CD4-positive, alpha-beta memory T cell (primary cell): ENCODE results near the gene ISYNA1. TPM values are rescaled to one million over a fixed set of nuclear protein-coding genes. Genes with fewer than 3 reads are reported as not detected.

Experiments
- CTCF ChIA-PET: fragments of 350-600 bp; sonication (Branson Sonifier 250); formaldehyde crosslinking; loops from one replicate; lab custom pipeline; 2021; ENCODE audit warnings: inconsistent platforms; ENCODE audit not compliant: partially characterized antibody; lab: Charles Lee
- POLR2A ChIA-PET: fragments of 350-600 bp; sonication (Branson Sonifier 250); formaldehyde crosslinking; loops from one replicate; lab custom pipeline; 2021; ENCODE audit not compliant: partially characterized antibody; lab: Charles Lee
- DNase-seq, 5 donors: peaks; one replicate each; pipeline versions ENCODE4 v3.0.0 to v3.0.0-alpha.2; 2020 to 2022; ENCODE audit warnings: mixed read lengths in 1 of 5
- H3K27ac ChIP-seq: one replicate; pipeline ENCODE4 v1.7.0; 2013; ENCODE audit warnings: low read depth, low read length
- H3K27me3 ChIP-seq: 2 replicates; pipeline ENCODE4 v1.7.0; 2013; ENCODE audit warnings: mild to moderate bottlenecking, low read length, moderate library complexity; ENCODE audit not compliant: insufficient read depth
- H3K36me3 ChIP-seq: 2 replicates; pipeline ENCODE4 v1.7.0; 2013; ENCODE audit warnings: mild to moderate bottlenecking, low read length, moderate library complexity; ENCODE audit not compliant: insufficient read depth
- H3K4me1 ChIP-seq: 2 replicates; pipeline ENCODE4 v1.7.0; 2013; ENCODE audit warnings: mild to moderate bottlenecking, low read length, moderate library complexity; ENCODE audit not compliant: insufficient read depth
- H3K4me3 ChIP-seq, 2 donors: one replicate each; pipeline ENCODE4 v1.7.0; 2013; ENCODE audit warnings: low read length in 2 of 2, mild to moderate bottlenecking in 1 of 2
- H3K9me3 ChIP-seq, 2 donors: one replicate each; pipeline ENCODE4 v1.7.0; 2013; ENCODE audit warnings: low read length in 2 of 2, control low read depth in 1 of 2; ENCODE audit not compliant: control insufficient read depth in 1 of 2
- H3K27ac Mint-ChIP-seq, 7 donors: one replicate each; pipeline ENCODE4 v1.8.0; 2020 to 2021; ENCODE audit warnings: mixed read lengths in 7 of 7, mild to moderate bottlenecking in 6 of 7, inconsistent platforms in 3 of 7, moderate library complexity in 3 of 7
- H3K27me3 Mint-ChIP-seq, 2 donors: one replicate each; pipeline ENCODE4 v1.8.0; 2020 to 2021; ENCODE audit warnings: mixed read lengths in 2 of 2
- H3K36me3 Mint-ChIP-seq, 2 donors: one replicate each; pipeline ENCODE4 v1.8.0; 2020 to 2021; ENCODE audit warnings: mixed read lengths in 2 of 2, inconsistent platforms in 1 of 2, mild to moderate bottlenecking in 1 of 2
- H3K4me1 Mint-ChIP-seq, 4 donors: one replicate each; pipeline ENCODE4 v1.8.0; 2020 to 2021; ENCODE audit warnings: mixed read lengths in 4 of 4, mild to moderate bottlenecking in 1 of 4
- H3K4me3 Mint-ChIP-seq, 8 donors: one replicate each; pipeline ENCODE4 v1.8.0; 2020 to 2021; ENCODE audit warnings: mixed read lengths in 8 of 8, mild to moderate bottlenecking in 7 of 8, moderate library complexity in 6 of 8, inconsistent platforms in 3 of 8
- H3K9me3 Mint-ChIP-seq, 8 donors: one replicate each; pipeline ENCODE4 v1.8.0; 2020 to 2021; ENCODE audit warnings: mixed read lengths in 8 of 8, mild to moderate bottlenecking in 5 of 8, inconsistent platforms in 3 of 8, moderate library complexity in 1 of 8
- intact Hi-C: fragments of 100-400 bp; cut with micrococcal nuclease; formaldehyde crosslinking; loops from one replicate; pipeline ENCODE4 v1.15.1; 2023
- polyA plus RNA-seq, 2 donors: library from polyadenylated mRNA; unstranded; fragments of 300-500 nt; fragmentation: Illumina TruSeq; gene quantifications; one replicate each; pipeline ENCODE4 v1.2.3, GENCODE V29; 2021
- total RNA-seq, 2 experiments: library from RNA; stranded (reverse); gene quantifications; one replicate each; pipeline ENCODE4 v1.2.3, GENCODE V29; 2021

The ISYNA1 gene
- total and polyA plus RNA-seq, 4 experiments from 2014 or later, result 27.5 to 43.2 (median 36.7) TPM

DNA sequence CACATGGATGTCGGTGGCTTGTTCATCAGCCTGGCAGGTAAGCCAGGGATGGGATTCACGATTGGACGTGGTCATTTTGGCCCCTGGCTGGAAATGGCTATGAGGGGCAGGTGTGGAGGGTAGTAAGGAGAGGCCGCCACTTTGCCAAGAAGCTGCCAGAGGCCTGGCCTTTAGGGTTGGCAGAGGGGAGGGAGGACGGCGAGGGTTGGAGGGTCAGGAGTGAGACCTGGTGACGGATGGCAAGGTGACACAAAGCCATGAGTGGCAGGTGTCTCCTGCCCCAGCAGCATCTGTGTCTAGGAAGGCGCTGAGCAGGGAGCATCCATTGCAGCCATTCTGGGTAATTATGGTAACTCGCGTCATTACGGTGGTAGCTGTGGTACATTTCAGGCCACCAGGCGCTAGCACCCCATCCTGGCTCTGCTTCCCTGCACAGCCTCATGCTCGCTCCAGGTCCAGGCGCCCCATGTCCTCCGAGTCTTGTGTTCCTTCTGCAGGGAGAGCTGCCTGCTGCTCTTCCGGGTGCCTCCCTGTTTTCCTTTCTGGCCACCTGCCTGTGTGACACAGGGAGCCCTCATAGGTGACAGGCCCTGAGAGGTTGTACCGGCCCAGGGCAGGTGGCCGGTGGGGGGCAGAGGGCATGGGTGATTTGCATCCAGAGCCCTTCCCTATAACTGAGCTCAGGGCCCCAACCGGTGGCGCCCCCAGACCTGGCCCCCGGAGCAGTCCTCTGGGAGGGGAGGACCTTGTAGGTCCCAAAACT lies 14.5 kb downstream of the ISYNA1 start:
- peak overlapping the region; percentile 78 to 97 (median 92) for H3K27ac Mint-ChIP-seq
- H3K36me3 Mint-ChIP-seq, result peaks cover 0 to 14% of the 10 kb centered on the region in 2 donors
- intact Hi-C loops, result no loop called here
- peak overlapping the region; percentile 11 to 96 (median 94) for H3K4me3 Mint-ChIP-seq
- peak in 1 of 5 donors; percentile 41 for DNase-seq
- Histone ChIP-seq H3K36me3 (no peaks in the 10 kb centered on the region), H3K4me1 (peaks cover 83% of the 10 kb centered on the region), H3K4me3 (peak overlapping the region in 1 of 2 donors; percentile 24), H3K27ac (peak overlapping the region; percentile 70), H3K27me3 (no peaks in the 10 kb centered on the region), H3K9me3 (no peaks in the 10 kb centered on the region)
- H3K27me3 Mint-ChIP-seq, result peaks cover 0 to 4% of the 10 kb centered on the region in 2 donors
- H3K9me3 Mint-ChIP-seq, result peaks cover 0 to 2% (median 0%) of the 10 kb centered on the region in 8 donors
- ChIA-PET CTCF (interaction anchor here (0.6 to 3.5 kb wide), 4 partner anchors 12 to 165 kb away, joined by 3 to 21 read pairs (median 3); partner anchors contain the start of gene REX1BD), POLR2A (interaction anchor here (1.1 to 13.3 kb wide), 6 partner anchors 10 to 143 kb away, joined by 3 to 238 read pairs (median 11); partner anchors contain the start of genes ELL, ISYNA1 and JUND)
- peaks cover 44 to 77% (median 63%) of the 10 kb centered on the region in 4 donors for H3K4me1 Mint-ChIP-seq

DNA sequence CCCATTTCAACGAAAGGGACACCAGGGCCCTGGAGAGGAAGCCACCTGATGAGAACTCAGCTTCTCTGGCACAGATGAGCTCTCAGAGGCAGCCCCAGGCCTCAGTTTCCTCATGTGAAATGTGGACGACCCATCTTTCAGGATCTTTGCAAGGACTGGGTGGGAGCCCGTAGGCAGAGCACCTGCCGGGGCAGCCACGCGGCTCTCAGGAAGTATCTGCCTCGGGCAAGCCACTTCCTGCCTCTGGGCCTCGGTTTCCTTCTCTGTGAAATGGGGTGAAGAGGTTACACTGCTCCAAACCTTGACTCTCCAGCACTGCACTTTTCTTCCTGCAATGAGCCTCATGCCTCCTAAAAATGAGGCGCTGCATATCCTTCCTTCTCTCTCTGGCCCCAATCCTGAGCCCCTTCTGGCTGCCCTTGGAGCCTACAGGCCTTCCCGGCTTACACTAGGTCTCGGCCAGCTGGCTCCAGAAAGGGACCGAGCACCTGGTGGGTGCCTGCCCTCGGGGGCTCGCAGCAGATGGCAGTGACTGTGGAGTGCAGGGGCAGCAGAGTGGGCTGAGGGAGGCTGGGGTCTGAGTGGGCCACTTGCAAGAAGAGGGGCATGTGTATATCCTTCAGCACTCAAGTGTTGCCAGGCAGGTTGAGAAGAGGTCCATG lies 15.3 kb downstream of the ISYNA1 start:
- Histone ChIP-seq H3K9me3 (no peaks in the 10 kb centered on the region), H3K27me3 (no peaks in the 10 kb centered on the region), H3K36me3 (no peaks in the 10 kb centered on the region), H3K4me1 (peaks cover 86% of the 10 kb centered on the region), H3K27ac (peak overlapping the region; percentile 70), H3K4me3 (peak overlapping the region in 1 of 2 donors; percentile 41)
- H3K27ac Mint-ChIP-seq, result peak overlapping the region; percentile 87 to 97 (median 92)
- peak overlapping the region; percentile 77 to 96 (median 94) for H3K4me3 Mint-ChIP-seq
- peak in 4 of 5 donors; percentile 50 to 66 (median 58) for DNase-seq
- POLR2A ChIA-PET, result interaction anchor here (1.2 to 13.3 kb wide), 7 partner anchors 9 to 142 kb away, joined by 3 to 238 read pairs (median 4); partner anchors contain the start of genes ELL, ISYNA1 and JUND
- CTCF ChIA-PET, result interaction anchor here (0.9 to 5.0 kb wide), 6 partner anchors 11 to 425 kb away, joined by 3 to 29 read pairs (median 3); partner anchors contain the start of genes JUND and REX1BD
- intact Hi-C loops, result no loop called here
- H3K36me3 Mint-ChIP-seq, result peaks cover 0 to 14% of the 10 kb centered on the region in 2 donors
- peaks cover 51 to 82% (median 70%) of the 10 kb centered on the region in 4 donors for H3K4me1 Mint-ChIP-seq
- peaks cover 0 to 5% (median 0%) of the 10 kb centered on the region in 8 donors for H3K9me3 Mint-ChIP-seq
- peaks cover 0 to 5% of the 10 kb centered on the region in 2 donors for H3K27me3 Mint-ChIP-seq

DNA sequence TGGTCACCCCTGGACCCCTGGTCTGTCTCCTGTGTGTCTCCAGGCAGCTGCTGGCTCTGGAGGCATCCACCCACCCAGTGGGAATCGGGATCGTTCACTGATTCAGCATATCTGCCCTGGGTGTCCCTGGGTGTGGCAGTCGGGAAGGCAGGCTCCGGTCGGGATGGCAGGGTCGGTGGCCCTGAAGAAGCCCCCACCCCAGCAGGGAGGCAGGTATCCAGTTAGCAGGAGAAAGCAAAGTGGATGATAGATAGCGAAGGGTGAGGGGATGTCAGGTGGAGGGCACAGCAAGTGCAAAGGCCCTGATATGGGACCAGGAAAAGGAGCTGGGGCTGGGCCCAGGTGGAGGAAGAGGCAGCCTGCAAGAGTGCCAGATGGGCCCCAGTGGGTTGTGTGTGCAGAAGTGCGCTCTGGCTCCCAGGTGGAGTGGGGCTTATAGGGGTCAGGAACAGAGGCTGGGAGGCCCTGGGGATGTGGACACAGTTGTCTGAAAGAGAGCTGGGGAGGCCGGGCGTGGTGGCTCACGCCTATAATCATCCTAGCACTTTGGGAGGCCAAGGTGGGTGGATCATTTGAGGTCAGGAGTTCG lies 16.5 kb downstream of the ISYNA1 start:
- Histone ChIP-seq H3K27me3 (no peaks in the 10 kb centered on the region), H3K4me3 (peak overlapping the region in 1 of 2 donors; percentile 64), H3K36me3 (no peaks in the 10 kb centered on the region), H3K4me1 (peaks cover 87% of the 10 kb centered on the region), H3K27ac (peak overlapping the region; percentile 70), H3K9me3 (no peaks in the 10 kb centered on the region)
- Mint-ChIP-seq H3K27me3 (peaks cover under 1 to 5% of the 10 kb centered on the region in 2 donors), H3K27ac (peak overlapping the region; percentile 92 to 98 (median 96)), H3K36me3 (peaks cover 0 to 14% of the 10 kb centered on the region in 2 donors), H3K4me3 (peak overlapping the region; percentile 92 to 96 (median 94)), H3K9me3 (peaks cover 0 to 5% (median 0%) of the 10 kb centered on the region in 8 donors), H3K4me1 (peaks cover 56 to 86% (median 73%) of the 10 kb centered on the region in 4 donors)
- CTCF ChIA-PET, result interaction anchor here (0.9 to 5.0 kb wide), 4 partner anchors 10 to 426 kb away, joined by 3 to 29 read pairs (median 12); partner anchors contain the start of gene JUND
- POLR2A ChIA-PET, result interaction anchor here (1.2 to 13.3 kb wide), 6 partner anchors 8 to 141 kb away, joined by 4 to 238 read pairs (median 10); partner anchors contain the start of genes ELL, ISYNA1 and JUND
- peak in 1 of 5 donors; percentile 44 for DNase-seq
- intact Hi-C loops, result no loop called here

DNA sequence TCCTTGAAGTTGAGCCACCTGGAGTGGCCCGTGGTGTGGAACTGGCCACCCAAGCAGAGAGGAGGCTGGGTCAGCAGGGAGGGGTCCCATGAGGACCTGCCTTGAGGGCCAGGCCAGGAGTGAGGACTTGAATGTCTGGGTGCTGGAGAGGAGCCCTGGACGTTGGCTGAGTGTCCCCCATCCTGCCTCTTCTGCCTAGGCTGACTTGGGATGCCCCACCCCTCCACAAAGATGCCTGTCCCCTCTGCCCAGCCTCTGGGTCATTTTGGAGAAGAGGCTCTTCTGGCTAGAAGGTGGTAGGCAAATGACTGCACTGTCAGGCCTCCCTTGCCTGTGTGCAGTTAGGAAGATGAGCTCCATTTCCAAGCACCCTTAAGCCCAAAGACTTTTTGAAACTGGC lies 17.0 kb downstream of the ISYNA1 start:
- peaks cover 87% of the 10 kb centered on the region for H3K4me1 ChIP-seq
- peak overlapping the region in 1 of 2 donors; percentile 64 for H3K4me3 ChIP-seq
- Mint-ChIP-seq H3K4me1 (peaks cover 58 to 87% (median 76%) of the 10 kb centered on the region in 4 donors), H3K9me3 (peaks cover 0 to 5% (median 0%) of the 10 kb centered on the region in 8 donors), H3K4me3 (peak overlapping the region; percentile 92 to 96 (median 94)), H3K27ac (peak overlapping the region; percentile 96 to 98 (median 97)), H3K36me3 (peaks cover 0 to 14% of the 10 kb centered on the region in 2 donors), H3K27me3 (peaks cover 2 to 5% of the 10 kb centered on the region in 2 donors)
- H3K9me3 ChIP-seq, result no peaks in the 10 kb centered on the region
- ChIA-PET POLR2A (interaction anchor here (1.2 to 13.3 kb wide), 4 partner anchors 10 to 140 kb away, joined by 3 to 238 read pairs (median 64); partner anchors contain the start of genes ELL, ISYNA1 and JUND), CTCF (interaction anchor here (1.0 to 5.0 kb wide), 4 partner anchors 10 to 229 kb away, joined by 3 to 29 read pairs (median 18); partner anchors contain the start of gene JUND)
- H3K36me3 ChIP-seq, result no peaks in the 10 kb centered on the region
- no peaks in the 10 kb centered on the region for H3K27me3 ChIP-seq
- intact Hi-C loops, result no loop called here
- H3K27ac ChIP-seq, result peak overlapping the region; percentile 70
- peak in 1 of 5 donors; percentile 44 for DNase-seq

DNA sequence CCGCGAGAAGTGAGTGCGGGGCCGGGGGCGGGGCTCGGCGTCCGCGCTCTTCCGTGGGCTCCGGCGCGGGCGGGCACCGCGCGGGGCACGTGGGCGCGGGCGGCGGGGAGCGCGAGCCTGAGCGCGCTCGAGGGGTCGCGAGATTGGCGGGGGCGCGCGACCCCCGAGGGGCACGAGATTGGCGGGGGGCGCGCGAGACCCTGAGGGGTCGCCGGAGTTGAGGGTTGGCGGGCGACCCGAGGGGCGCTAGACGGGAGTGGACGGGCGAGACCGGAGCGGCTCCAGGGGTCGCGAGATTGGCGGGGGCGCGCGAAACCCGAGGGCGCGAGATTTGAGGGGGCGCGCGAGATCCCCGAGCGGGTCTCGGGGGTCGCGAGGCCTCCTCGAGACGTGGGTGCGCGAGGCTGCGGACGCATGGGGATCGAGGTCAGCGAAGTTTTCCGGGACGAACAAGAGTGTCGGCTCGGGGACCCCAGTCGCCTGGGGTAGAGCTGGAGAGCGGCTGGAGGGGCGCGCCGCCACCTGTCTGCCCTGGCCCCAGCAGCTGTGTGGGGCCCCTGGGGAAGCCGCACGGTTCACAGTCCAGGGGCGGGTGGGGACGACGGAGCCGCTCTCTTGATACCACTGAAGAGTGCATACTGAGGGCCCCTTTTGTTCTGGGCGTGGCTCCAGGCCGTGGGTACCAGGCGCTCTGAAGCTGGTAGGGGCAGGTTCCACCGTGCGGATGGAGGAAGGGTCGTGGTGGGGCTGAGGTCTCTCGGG lies 18.1 kb downstream of the ISYNA1 start:
- Histone ChIP-seq H3K9me3 (no peaks in the 10 kb centered on the region), H3K27me3 (no peaks in the 10 kb centered on the region), H3K27ac (peak overlapping the region; percentile 70), H3K36me3 (no peaks in the 10 kb centered on the region), H3K4me3 (peak overlapping the region; percentile 29 to 64), H3K4me1 (peaks cover 87% of the 10 kb centered on the region)
- DNase-seq, result peak; percentile 46 to 73 (median 55)
- ChIA-PET CTCF (interaction anchor here (0.8 to 5.0 kb wide), 9 partner anchors 10 to 228 kb away, joined by 3 to 29 read pairs (median 4); partner anchors contain the start of gene JUND), POLR2A (interaction anchor here (0.5 to 13.3 kb wide), 14 partner anchors 9 to 561 kb away, joined by 3 to 238 read pairs (median 4); partner anchors contain the start of genes ARRDC2, COPE, DDX49 and ISYNA1)
- Mint-ChIP-seq H3K4me1 (peaks cover 59 to 90% (median 74%) of the 10 kb centered on the region in 4 donors), H3K36me3 (peaks cover 0 to 12% of the 10 kb centered on the region in 2 donors), H3K4me3 (peak overlapping the region; percentile 92 to 96 (median 94)), H3K9me3 (peaks cover 0 to 5% (median 0%) of the 10 kb centered on the region in 8 donors), H3K27me3 (peaks cover 2 to 5% of the 10 kb centered on the region in 2 donors), H3K27ac (peak overlapping the region; percentile 96 to 98 (median 97))
- intact Hi-C loops, result loop anchor here (1.0 to 10.0 kb wide), 5 partner anchors 9 to 415 kb away; partner anchors contain the start of genes ARRDC2 and MAST3
